Kidney epithelial cell (primary cell): ENCODE measurements around the gene NR5A1. TPM values are rescaled to one million over a fixed set of nuclear protein-coding genes. Genes with fewer than 3 reads are reported as not detected.

Source experiments
- DNase-seq: peaks from one replicate; pipeline ENCODE4 v3.0.0-alpha.2; 2010; ENCODE audit warnings: low read depth
- H3K27me3 ChIP-seq: 2 replicates; pipeline ENCODE4 v1.6.0; 2011; ENCODE audit warnings: low read length; ENCODE audit not compliant: control insufficient read depth, insufficient read depth
- H3K36me3 ChIP-seq: 2 replicates; pipeline ENCODE4 v1.5.1; 2011; ENCODE audit warnings: low read length; ENCODE audit not compliant: control insufficient read depth, insufficient read depth
- H3K4me3 ChIP-seq: 2 replicates; pipeline ENCODE4 v1.5.1; 2011; ENCODE audit warnings: low read depth, mild to moderate bottlenecking, control low read depth, low read length
- total RNA-seq: library from RNA; depleted of rRNA; stranded (reverse); fragments of >200 nt; gene quantifications from 2 replicates; pipeline ENCODE4 v1.2.3, GENCODE V29; 2015
- TF ChIP-seq, protein P1 (sequence below): IDR thresholded peaks from 2 replicates; pipeline ENCODE4 v1.5.1; 2011; ENCODE audit warnings: mild to moderate bottlenecking, moderate library complexity, low read length, control low read depth, inconsistent platforms; ENCODE audit not compliant: insufficient read depth, poor library complexity, severe bottlenecking

NR5A1 gene
- total RNA-seq, 1 donor from 2014 or later, result not detected

GRCh38 chr9:124486778-124487259 lies 20.4 kb downstream of the NR5A1 start:
- H3K27me3 ChIP-seq, result peaks cover 84% of the 10 kb centered on the region
- no peaks in the 10 kb centered on the region for H3K36me3 ChIP-seq
- TF ChIP-seq, protein P1, sequence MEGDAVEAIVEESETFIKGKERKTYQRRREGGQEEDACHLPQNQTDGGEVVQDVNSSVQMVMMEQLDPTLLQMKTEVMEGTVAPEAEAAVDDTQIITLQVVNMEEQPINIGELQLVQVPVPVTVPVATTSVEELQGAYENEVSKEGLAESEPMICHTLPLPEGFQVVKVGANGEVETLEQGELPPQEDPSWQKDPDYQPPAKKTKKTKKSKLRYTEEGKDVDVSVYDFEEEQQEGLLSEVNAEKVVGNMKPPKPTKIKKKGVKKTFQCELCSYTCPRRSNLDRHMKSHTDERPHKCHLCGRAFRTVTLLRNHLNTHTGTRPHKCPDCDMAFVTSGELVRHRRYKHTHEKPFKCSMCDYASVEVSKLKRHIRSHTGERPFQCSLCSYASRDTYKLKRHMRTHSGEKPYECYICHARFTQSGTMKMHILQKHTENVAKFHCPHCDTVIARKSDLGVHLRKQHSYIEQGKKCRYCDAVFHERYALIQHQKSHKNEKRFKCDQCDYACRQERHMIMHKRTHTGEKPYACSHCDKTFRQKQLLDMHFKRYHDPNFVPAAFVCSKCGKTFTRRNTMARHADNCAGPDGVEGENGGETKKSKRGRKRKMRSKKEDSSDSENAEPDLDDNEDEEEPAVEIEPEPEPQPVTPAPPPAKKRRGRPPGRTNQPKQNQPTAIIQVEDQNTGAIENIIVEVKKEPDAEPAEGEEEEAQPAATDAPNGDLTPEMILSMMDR, result no peak
- DNase-seq, result no peak
- no peak overlapping the region for H3K4me3 ChIP-seq

GRCh38 chr9:124485936-124486335 lies 21.3 kb downstream of the NR5A1 start:
- Histone ChIP-seq H3K36me3 (no peaks in the 10 kb centered on the region), H3K27me3 (peaks cover 83% of the 10 kb centered on the region), H3K4me3 (no peak overlapping the region)
- TF ChIP-seq, protein P1, result no peak
- no peak for DNase-seq

DNA sequence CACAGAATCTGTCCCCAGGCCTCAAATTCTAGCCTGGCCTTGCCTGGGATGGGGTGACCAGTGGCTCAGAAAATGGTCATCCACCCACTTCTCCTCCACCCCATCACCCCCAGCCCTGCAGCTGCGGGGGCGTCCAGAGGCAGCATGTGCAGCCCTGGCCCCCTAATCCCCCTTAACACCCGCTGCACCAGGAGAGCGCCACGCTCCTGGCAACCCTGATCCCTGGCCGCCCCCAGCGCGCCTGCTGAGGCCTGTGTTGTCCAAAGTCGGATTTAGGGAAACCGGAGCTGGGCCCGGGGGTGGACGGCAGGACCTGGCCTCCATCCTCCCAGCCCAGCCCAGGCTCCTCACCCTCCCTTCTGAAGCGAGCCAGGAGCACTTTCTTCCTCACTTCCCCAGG lies 22.0 kb downstream of the NR5A1 start:
- Histone ChIP-seq H3K4me3 (no peak overlapping the region), H3K36me3 (no peaks in the 10 kb centered on the region), H3K27me3 (peaks cover 85% of the 10 kb centered on the region)
- no peak for DNase-seq
- TF ChIP-seq, protein P1, result no peak

GRCh38 chr9:124483481-124483880 lies 23.7 kb downstream of the NR5A1 start:
- peaks cover 83% of the 10 kb centered on the region for H3K27me3 ChIP-seq
- TF ChIP-seq, protein P1, result no peak
- no peak overlapping the region for H3K4me3 ChIP-seq
- DNase-seq, result no peak
- H3K36me3 ChIP-seq, result no peaks in the 10 kb centered on the region

- TF ChIP-seq, protein P1, result no peak
- H3K4me3 ChIP-seq, result no peak overlapping the region
- H3K36me3 ChIP-seq, result no peaks in the 10 kb centered on the region
- no peak for DNase-seq
- peaks cover 84% of the 10 kb centered on the region for H3K27me3 ChIP-seq
Observed at GRCh38 chr9:124482431-124483031, 24.7 kb downstream of the NR5A1 start.

- peaks cover 84% of the 10 kb centered on the region for H3K27me3 ChIP-seq
- no peaks in the 10 kb centered on the region for H3K36me3 ChIP-seq
- H3K4me3 ChIP-seq, result no peak overlapping the region
- TF ChIP-seq, protein P1, result no peak
- DNase-seq, result no peak
Observed at GRCh38 chr9:124481115-124481514, 26.1 kb downstream of the NR5A1 start.
